K562 (cell line): ENCODE data around the gene MED13L. TPM values are rescaled to one million over a fixed set of nuclear protein-coding genes. Genes with fewer than 3 reads are reported as not detected.

ENCODE experiments used
- ATAC-seq: fragments of 200-7000 bp; cut with Tn5 transposase; 3 replicates; pipeline ENCODE4 v1.9.1; 2020; ENCODE audit warnings: moderate library complexity
- BruUV-seq: library from RNA; stranded (reverse); fragments of 400-500 nt; replicated peaks from 2 replicates; lab custom pipeline; 2021; lab: Mats Ljungman, UMichigan
- CTCF ChIA-PET: fragments of 300-600 bp; formaldehyde crosslinking; extraction: SDS; loops from one replicate; lab custom pipeline; 2021; ENCODE audit warnings: low intra/inter-chr PET ratio; lab: Yijun Ruan, JAX
- POLR2A ChIA-PET: fragments of 300-600, 350-650 bp; sonication (Branson Sonifier 250); formaldehyde crosslinking; extraction: SDS; loops from one replicate; lab custom pipeline; 2021; ENCODE audit warnings: antibody characterized with exemption, inconsistent platforms; lab: Yijun Ruan, JAX
- DNase-seq, 4 experiments: peaks; one replicate each; pipeline versions ENCODE4 v3.0.0 to v3.0.0-alpha.2; 2011 to 2018; ENCODE audit warnings: low spot score in 3 of 4, mixed read lengths in 3 of 4; ENCODE audit errors: extremely low read depth in 1 of 4
- FAIRE-seq: peaks from 2 replicates; lab custom pipeline; 2011; peaks lifted over from hg19 to GRCh38; lab: Jason Lieb, UNC
- H2AFZ ChIP-seq: 2 replicates; pipeline ENCODE4 v1.6.0; 2011; ENCODE audit warnings: low read depth, low read length, control low read depth, inconsistent platforms
- H3K27ac ChIP-seq: fragments of 200-600 bp; 3 replicates; pipeline ENCODE4 v1.8.0; 2011; ENCODE audit warnings: low read depth, mild to moderate bottlenecking, control low read depth, inconsistent platforms, low read length, moderate library complexity, mixed read lengths; ENCODE audit errors: extremely low read depth
- H3K27me3 ChIP-seq, 2 experiments: fragments of 300-600 bp in 1 of 2; 2 replicates in 1 of 2; 3 replicates in 1 of 2; pipeline versions ENCODE4 v1.6.0 to v1.8.0; 2011; ENCODE audit warnings: inconsistent platforms in 2 of 2, low read length in 2 of 2, mild to moderate bottlenecking in 1 of 2, mixed read lengths in 1 of 2, moderate library complexity in 1 of 2; ENCODE audit not compliant: control insufficient read depth in 2 of 2, insufficient read depth in 2 of 2
- H3K36me3 ChIP-seq: fragments of 300-600 bp; 3 replicates; pipeline ENCODE4 v1.8.0; 2011; ENCODE audit warnings: mild to moderate bottlenecking, low read length, inconsistent platforms; ENCODE audit not compliant: control insufficient read depth, insufficient read depth
- H3K4me1 ChIP-seq, 2 experiments: fragments of 200-600 bp in 1 of 2; replicated peaks in 1 of 2; 2 replicates in 1 of 2; 3 replicates in 1 of 2; pipeline versions ENCODE4 v1.5.1 to v1.8.0; 2011; ENCODE audit warnings: inconsistent platforms in 2 of 2, low read length in 2 of 2, mild to moderate bottlenecking in 1 of 2, mixed read lengths in 1 of 2, moderate library complexity in 1 of 2; ENCODE audit not compliant: control insufficient read depth in 2 of 2, insufficient read depth in 2 of 2
- H3K4me2 ChIP-seq: 2 replicates; pipeline ENCODE4 v1.6.1; 2011; ENCODE audit warnings: low read length, control low read depth, inconsistent platforms, mixed read lengths; ENCODE audit not compliant: insufficient read depth
- H3K4me3 ChIP-seq: fragments of 200-600 bp; sonication (generic), shearing (Covaris generic); 2 replicates; pipeline ENCODE4 v1.5.1; 2016; ENCODE audit warnings: control low read depth, inconsistent platforms
- H3K79me2 ChIP-seq: fragments of 200-600 bp; 3 replicates; pipeline ENCODE4 v1.8.0; 2011; ENCODE audit warnings: low read length, inconsistent platforms; ENCODE audit not compliant: control insufficient read depth, insufficient read depth
- H3K9ac ChIP-seq, 2 experiments: 2 replicates each; pipeline versions ENCODE4 v1.6.0 to v1.6.1; 2011; ENCODE audit warnings: low read depth in 2 of 2, low read length in 2 of 2, control low read depth in 1 of 2, inconsistent platforms in 1 of 2, mild to moderate bottlenecking in 1 of 2, mixed read lengths in 1 of 2; ENCODE audit not compliant: insufficient read depth in 1 of 2
- H3K9me1 ChIP-seq: one replicate; pipeline ENCODE4 v1.6.0; 2011; ENCODE audit warnings: inconsistent platforms, mild to moderate bottlenecking, low read length, moderate library complexity; ENCODE audit not compliant: control insufficient read depth, insufficient read depth
- H3K9me3 ChIP-seq: replicated peaks from 2 replicates; pipeline ENCODE4 v1.5.1; 2011; ENCODE audit warnings: low read depth, low read length, inconsistent platforms; ENCODE audit not compliant: control insufficient read depth, insufficient read depth
- H4K20me1 ChIP-seq: replicated peaks from 2 replicates; pipeline ENCODE4 v1.6.1; 2011; ENCODE audit warnings: low read length, inconsistent platforms, mixed read lengths; ENCODE audit not compliant: control insufficient read depth, insufficient read depth
- ATF7 ChIP-seq: fragments of 450-650 bp; IDR thresholded peaks from 2 replicates; pipeline ENCODE4 v1.7.1; 2014; ENCODE audit warnings: mild to moderate bottlenecking, moderate library complexity
- E2F6 ChIP-seq, 2 experiments: IDR thresholded peaks; 2 replicates each; pipeline ENCODE4 v1.6.1; 2011; ENCODE audit warnings: borderline replicate concordance in 1 of 2, control low read depth in 1 of 2, low read depth in 1 of 2, low read length in 1 of 2, mild to moderate bottlenecking in 1 of 2, mixed read lengths in 1 of 2, moderate library complexity in 1 of 2; ENCODE audit not compliant: insufficient read depth in 1 of 2, insufficient read length in 1 of 2, poor library complexity in 1 of 2, severe bottlenecking in 1 of 2; ENCODE audit errors: extremely low read depth in 1 of 2
- HIVEP1 ChIP-seq: fragments of 250-450 bp; sonication (Bioruptor Pico); IDR thresholded peaks from 2 replicates; pipeline ENCODE4 v1.4.0; 2020; ENCODE audit warnings: mild to moderate bottlenecking
- MAX ChIP-seq: sonication (generic); formaldehyde crosslinking; IDR thresholded peaks from 2 replicates; pipeline ENCODE4 v1.9.0; 2022; ENCODE audit warnings: mild to moderate bottlenecking, missing genetic modification reagents
- MGA ChIP-seq: fragments of 450-650 bp; IDR thresholded peaks from 2 replicates; pipeline ENCODE4 v1.6.1; 2016; ENCODE audit warnings: mild to moderate bottlenecking, moderate library complexity
- USF1 ChIP-seq: sonication (generic); formaldehyde crosslinking; IDR thresholded peaks from 2 replicates; pipeline ENCODE4 v1.9.0; 2022; ENCODE audit warnings: mild to moderate bottlenecking, missing genetic modification reagents
- ZNF146 ChIP-seq: IDR thresholded peaks from one replicate; pipeline ENCODE4 v1.6.1; 2018; ENCODE audit warnings: missing compliant biosample characterization; ENCODE audit not compliant: unreplicated experiment
- WGBS: fragments of 100-300 bp; shearing (Covaris generic); methylation state at CpG from one replicate; pipeline ENCODE4 v1.1.6; 2016; ENCODE audit warnings: low coverage, mixed read lengths; ENCODE audit not compliant: insufficient coverage; ENCODE audit errors: missing lambda C conversion rate; 5-methylcytosine and 5-hydroxymethylcytosine counted together
- in situ Hi-C: fragments of 300-500 bp; cut with MboI; formaldehyde crosslinking; loops from 4 replicates; pipeline ENCODE4 v1.15.0; 2018; ENCODE audit warnings: inconsistent platforms, mixed read lengths
- intact Hi-C: fragments of 100-400 bp; cut with micrococcal nuclease; formaldehyde crosslinking; loops from 2 replicates; pipeline ENCODE4 v1.14.2; 2022
- polyA plus RNA-seq, 8 experiments: library from polyadenylated mRNA; depleted of rRNA in 4 of 8; stranded (reverse) in 5 of 8; unstranded in 3 of 8; fragments of >200 nt; fragmentation: Nextera tagmentation in 2 of 8; fragmentation: Illumina TruSeq in 1 of 8; extraction: Ambion mirVana in 2 of 8; extraction: Trizol in 1 of 8; gene quantifications; 2 replicates each; pipeline versions ENCODE4 v1.2.1 to v1.2.3, GENCODE V29; 2011 to 2014; ENCODE audit warnings: inconsistent platforms in 1 of 8, missing spikeins in 1 of 8
- total RNA-seq, 7 experiments: library from RNA; depleted of rRNA in 6 of 7; stranded (reverse); fragments of >200 nt in 6 of 7; fragmentation: Illumina TruSeq in 2 of 7; extraction: Trizol in 2 of 7; gene quantifications; 2 replicates each; pipeline versions ENCODE4 v1.2.1 to v1.2.3, GENCODE V29; 2011 to 2021; ENCODE audit warnings: low replicate concordance in 1 of 7

MED13L gene
- total and polyA plus RNA-seq, 9 of the 15 experiments (the other 6 are each of a cell fraction or from before 2014, with no cell fraction given) = 13.4 to 90.3 (median 36.9) TPM

GRCh38 chr12:115932066-115932465 is 345.4 kb downstream of the MED13L start:
- no TSS peak for BruUV-seq
- Histone ChIP-seq H3K9ac (no peak overlapping the region), H3K4me1 (no peaks in the 10 kb centered on the region), H3K27me3 (peaks cover 4 to 14% of the 10 kb centered on the region in 2 experiments; a peak in 3 of 5 replicates), H3K27ac (no peak overlapping the region), H4K20me1 (no peaks in the 10 kb centered on the region), H3K9me1 (no peaks in the 10 kb centered on the region), H3K79me2 (no peaks in the 10 kb centered on the region), H3K4me3 (no peak overlapping the region), H3K4me2 (no peak overlapping the region), H3K9me3 (no peaks in the 10 kb centered on the region), H3K36me3 (no peaks in the 10 kb centered on the region), H2AFZ (peak overlapping the region; percentile 30; the same call in 1 of the 2 replicates)
- CTCF ChIA-PET = interaction anchor here (0.6 kb wide), 1 partner anchor 1010 kb away, joined by 7 read pairs; no protein-coding TSS in a partner anchor
- in situ Hi-C loops (loop anchor here (25.0 kb wide), 1 partner anchor 1945 kb away; no protein-coding TSS in a partner anchor), intact Hi-C loops (no loop called here)
- ATAC-seq (peak; percentile 71; the same call in 2 of the 3 replicates), FAIRE-seq (no peak), DNase-seq (peak in 2 of 4 experiments; percentile 21 to 25)
- POLR2A ChIA-PET = no interaction called here
- 0% methylated on average over 1 of the region's 1 CpG for WGBS
- TF ChIP-seq ATF7 (no peak), E2F6 (IDR thresholded peaks at IDR 0.05; ENCODE audit: borderline replicate concordance in 1 of 2, extremely low read depth in 1 of 2, insufficient read depth in 1 of 2, insufficient read length in 1 of 2, low read depth in 1 of 2, low read length in 1 of 2, poor library complexity in 1 of 2, severe bottlenecking in 1 of 2) (peak; percentile 43 to 75), HIVEP1 (CRISPR knock-in tag) (no peak), MAX (CRISPR knock-in tag) (peak; percentile 33; the same call in 1 of the 2 replicates), USF1 (CRISPR knock-in tag) (peak; percentile 89), ZNF146 (CRISPR knock-in tag) (no peak), MGA (peak; percentile 86)
